Right atrium auricular region (tissue), 2 donors: ENCODE measurements around the gene XPC. TPM values are rescaled to one million over a fixed set of nuclear protein-coding genes. Genes with fewer than 3 reads are reported as not detected.

Experiments
- DNase-seq: peaks from one replicate; pipeline ENCODE4 v3.0.0-alpha.2; 2019; ENCODE audit warnings: low spot score
- H3K27ac ChIP-seq, 2 donors: fragments of 200-600 bp; sonication (generic); 1 replicate in 1 of 2; 2 replicates in 1 of 2; pipeline ENCODE4 v1.5.1; 2016 to 2019
- H3K27me3 ChIP-seq, 2 donors: fragments of 200-600 bp; sonication (generic); one replicate each; pipeline versions ENCODE4 v1.5.1 to v1.6.0; 2017 to 2019
- H3K36me3 ChIP-seq: fragments of 200-600 bp; sonication (generic); one replicate; pipeline ENCODE4 v1.5.1; 2016
- H3K4me1 ChIP-seq, 2 donors: fragments of 200-600 bp; sonication (generic); one replicate each; pipeline versions ENCODE4 v1.5.1 to v1.6.0; 2017 to 2019
- H3K4me3 ChIP-seq, 2 donors: fragments of 200-600 bp; sonication (generic); 1 replicate in 1 of 2; 2 replicates in 1 of 2; pipeline ENCODE4 v1.5.1; 2017 to 2019; ENCODE audit warnings: mild to moderate bottlenecking in 1 of 2, moderate library complexity in 1 of 2
- H3K9me3 ChIP-seq, 2 donors: fragments of 200-600 bp; sonication (generic); one replicate each; pipeline ENCODE4 v1.5.1; 2019
- CTCF ChIP-seq, 2 donors: fragments of 200-600 bp; sonication (generic); IDR thresholded peaks; one replicate each; pipeline ENCODE4 v1.5.1; 2019; ENCODE audit warnings: antibody characterized with exemption in 2 of 2
- total RNA-seq, 2 donors: library from RNA; depleted of rRNA; stranded (reverse); fragments of >200 nt; gene quantifications; one replicate each; pipeline ENCODE4 v1.1.0, GENCODE V29; 2016

XPC gene
- total RNA-seq, 2 donors from 2014 or later, result 15.7 to 18.3 TPM

- Histone ChIP-seq H3K27ac (peak overlapping the region; percentile 86 to 93), H3K4me3 (no peak overlapping the region), H3K27me3 (no peaks in the 10 kb centered on the region), H3K4me1 (peaks cover 0 to 79% of the 10 kb centered on the region in 2 donors), H3K36me3 (peaks cover 59% of the 10 kb centered on the region), H3K9me3 (no peaks in the 10 kb centered on the region)
- no peak for TF ChIP-seq CTCF (IDR thresholded peaks at IDR 0.05)
- no peak for DNase-seq
Measured at GRCh38 chr3:14142567-14143270, 35.7 kb downstream of the XPC start.

GRCh38 chr3:14141602-14142341, 36.6 kb downstream of the XPC start:
- Histone ChIP-seq H3K27ac (peak overlapping the region; percentile 86 to 93), H3K4me3 (no peak overlapping the region), H3K9me3 (no peaks in the 10 kb centered on the region), H3K27me3 (no peaks in the 10 kb centered on the region), H3K36me3 (peaks cover 56% of the 10 kb centered on the region), H3K4me1 (peaks cover 0 to 84% of the 10 kb centered on the region in 2 donors)
- TF ChIP-seq CTCF (IDR thresholded peaks at IDR 0.05), result no peak
- no peak for DNase-seq

- no peak overlapping the region for H3K4me3 ChIP-seq
- no peak for DNase-seq
- H3K27me3 ChIP-seq, result no peaks in the 10 kb centered on the region
- peaks cover 54% of the 10 kb centered on the region for H3K36me3 ChIP-seq
- H3K27ac ChIP-seq, result peak overlapping the region; percentile 86 to 93
- H3K9me3 ChIP-seq, result no peaks in the 10 kb centered on the region
- H3K4me1 ChIP-seq, result peaks cover 0 to 81% of the 10 kb centered on the region in 2 donors
- no peak for TF ChIP-seq CTCF (IDR thresholded peaks at IDR 0.05)
Measured at GRCh38 chr3:14141144-14141543, 37.3 kb downstream of the XPC start.

- no peaks in the 10 kb centered on the region for H3K9me3 ChIP-seq
- H3K4me3 ChIP-seq, result no peak overlapping the region
- peaks cover 0 to 76% of the 10 kb centered on the region in 2 donors for H3K4me1 ChIP-seq
- H3K36me3 ChIP-seq, result peaks cover 54% of the 10 kb centered on the region
- no peak for TF ChIP-seq CTCF (IDR thresholded peaks at IDR 0.05)
- peak overlapping the region; percentile 86 to 93 for H3K27ac ChIP-seq
- H3K27me3 ChIP-seq, result no peaks in the 10 kb centered on the region
- DNase-seq, result no peak
Measured at GRCh38 chr3:14140668-14141067, 37.7 kb downstream of the XPC start.

- Histone ChIP-seq H3K36me3 (peaks cover 62% of the 10 kb centered on the region), H3K4me3 (no peak overlapping the region), H3K27me3 (no peaks in the 10 kb centered on the region), H3K9me3 (no peaks in the 10 kb centered on the region), H3K4me1 (peaks cover 0 to 67% of the 10 kb centered on the region in 2 donors), H3K27ac (no peak overlapping the region)
- no peak for TF ChIP-seq CTCF (IDR thresholded peaks at IDR 0.05)
- no peak for DNase-seq
Measured at GRCh38 chr3:14139771-14140170, 38.6 kb downstream of the XPC start.
